Cardiac fibroblast (primary cell): ENCODE measurements around the gene TMTC1.

Source experiments
- DNase-seq, 2 donors: peaks; one replicate each; pipeline versions ENCODE4 v3.0.0 to v3.0.0-alpha.2; 2010; ENCODE audit warnings: low read depth in 2 of 2
- H3K4me3 ChIP-seq, 2 donors: replicated peaks in 1 of 2; 1 replicate in 1 of 2; 2 replicates in 1 of 2; pipeline ENCODE4 v1.5.1; 2011; ENCODE audit warnings: low read depth in 2 of 2, low read length in 2 of 2, mild to moderate bottlenecking in 2 of 2, moderate library complexity in 1 of 2
- CTCF ChIP-seq: IDR thresholded peaks from one replicate; pipeline ENCODE4 v1.5.1; 2011; ENCODE audit warnings: low read depth, mild to moderate bottlenecking, low read length, inconsistent platforms

TMTC1 gene

GRCh38 chr12:29698756-29699155 lies 85.0 kb downstream of the TMTC1 start:
- DNase-seq, result no peak
- no peak for TF ChIP-seq CTCF
- H3K4me3 ChIP-seq, result no peak overlapping the region

GRCh38 chr12:29695800-29696199 lies 87.9 kb downstream of the TMTC1 start:
- no peak for DNase-seq
- no peak overlapping the region for H3K4me3 ChIP-seq
- no peak for TF ChIP-seq CTCF

DNA sequence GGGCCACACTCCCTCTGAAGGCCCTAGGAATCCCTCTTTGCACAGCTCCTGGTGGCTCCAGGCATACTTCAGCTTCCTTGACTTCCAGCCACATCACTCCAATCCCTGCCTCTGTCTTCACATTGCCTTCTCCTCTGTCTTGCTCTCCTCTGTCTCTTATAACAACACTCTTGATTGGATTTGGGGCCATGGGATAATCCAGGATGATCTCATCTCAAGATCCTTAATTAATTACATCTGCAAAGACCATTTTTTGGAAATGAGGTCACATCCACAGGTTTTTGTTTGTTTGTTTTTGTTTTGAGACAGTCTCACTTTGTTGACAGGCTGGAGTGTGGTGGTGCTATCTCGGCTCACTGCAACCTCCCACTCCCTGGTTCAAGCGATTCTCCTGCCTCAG lies 88.7 kb downstream of the TMTC1 start:
- no peak for TF ChIP-seq CTCF
- DNase-seq, result peak in 1 of 2 donors; percentile 28

DNA sequence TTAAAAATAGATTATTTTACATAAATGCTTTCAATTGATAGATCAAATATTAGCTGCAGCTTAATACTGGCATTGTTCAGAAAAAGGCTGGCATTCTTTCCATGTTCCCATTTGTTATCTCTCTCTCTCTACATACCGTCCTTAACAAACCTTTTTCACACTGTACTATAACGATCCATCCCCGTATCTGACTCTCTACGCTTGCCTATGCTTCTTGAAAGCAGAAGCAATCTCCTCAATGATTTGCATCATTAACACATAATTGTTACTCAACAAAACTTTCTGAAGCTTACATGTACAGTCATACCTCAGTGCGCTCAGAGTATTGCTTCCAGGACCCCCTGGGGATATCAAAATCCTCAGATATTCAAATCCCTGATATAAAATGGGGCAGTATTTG lies 89.7 kb downstream of the TMTC1 start:
- H3K4me3 ChIP-seq, result no peak overlapping the region
- DNase-seq, result no peak
- no peak for TF ChIP-seq CTCF

More for the DNA sequence above, 88.7 kb downstream of the TMTC1 start:
- H3K4me3 ChIP-seq, result no peak overlapping the region

DNA sequence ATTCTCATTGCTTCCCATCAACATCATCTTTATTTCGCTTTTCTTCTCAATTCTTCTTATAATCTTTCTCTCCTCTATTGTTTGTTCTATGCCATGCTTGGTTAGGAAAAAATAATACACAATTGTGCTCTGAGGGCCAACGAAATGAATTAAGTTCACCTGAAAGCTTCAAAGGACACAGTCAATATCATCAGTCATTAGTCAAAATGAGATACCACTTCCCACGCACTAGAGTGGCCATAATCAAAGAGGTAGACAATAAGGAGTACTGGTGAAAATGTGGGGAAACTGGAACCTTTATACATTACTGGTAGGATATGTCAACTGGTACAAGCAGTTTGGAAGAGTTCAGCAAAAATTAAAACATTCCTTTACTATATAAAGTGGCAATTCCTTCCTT lies 91.5 kb downstream of the TMTC1 start:
- H3K4me3 ChIP-seq, result no peak overlapping the region
- no peak for DNase-seq
- TF ChIP-seq CTCF, result no peak

GRCh38 chr12:29691161-29691854 lies 92.4 kb downstream of the TMTC1 start:
- H3K4me3 ChIP-seq, result no peak overlapping the region
- no peak for DNase-seq
- no peak for TF ChIP-seq CTCF

GRCh38 chr12:29690728-29691127 lies 93.0 kb downstream of the TMTC1 start:
- DNase-seq, result no peak
- no peak for TF ChIP-seq CTCF
- no peak overlapping the region for H3K4me3 ChIP-seq
